DND-41 (cell line): ENCODE data around the gene NLGN4Y.

Experiments used
- ATAC-seq: fragments of 200-7000 bp; cut with Tn5 transposase; 3 replicates; pipeline ENCODE4 v1.9.1; 2021; ENCODE audit warnings: low read depth; ENCODE audit not compliant: insufficient read depth
- DNase-seq: peaks from one replicate; pipeline ENCODE4 v3.0.0-alpha.2; 2020
- H2AFZ ChIP-seq: 2 replicates; pipeline ENCODE4 v1.6.0; 2012; ENCODE audit warnings: low read depth, low read length
- H3K27ac ChIP-seq: 2 replicates; pipeline ENCODE4 v1.5.1; 2012; ENCODE audit warnings: low read length, inconsistent platforms
- H3K27me3 ChIP-seq: fragments of 200-600 bp; sonication (generic); 2 replicates; pipeline ENCODE4 v1.6.0; 2012; ENCODE audit warnings: low read length, mild to moderate bottlenecking, inconsistent platforms; ENCODE audit not compliant: insufficient read depth, poor library complexity
- H3K36me3 ChIP-seq: 2 replicates; pipeline ENCODE4 v1.5.1; 2012; ENCODE audit warnings: low read length, inconsistent platforms; ENCODE audit not compliant: insufficient read depth
- H3K4me1 ChIP-seq: 2 replicates; pipeline ENCODE4 v1.5.1; 2012; ENCODE audit warnings: mild to moderate bottlenecking, low read length; ENCODE audit not compliant: insufficient read depth
- H3K4me2 ChIP-seq: 2 replicates; pipeline ENCODE4 v1.6.0; 2012; ENCODE audit warnings: mild to moderate bottlenecking, moderate library complexity, low read length, inconsistent platforms; ENCODE audit not compliant: insufficient read depth
- H3K4me3 ChIP-seq, 2 experiments: fragments of 200-600 bp in 1 of 2; shearing (Covaris generic) in 1 of 2; 2 replicates each; pipeline ENCODE4 v1.5.1; 2012 to 2016; ENCODE audit warnings: inconsistent platforms in 2 of 2, low read length in 2 of 2, mild to moderate bottlenecking in 2 of 2, low read depth in 1 of 2, moderate library complexity in 1 of 2
- H3K79me2 ChIP-seq: 2 replicates; pipeline ENCODE4 v1.6.0; 2012; ENCODE audit warnings: low read length, inconsistent platforms; ENCODE audit not compliant: insufficient read depth
- H3K9ac ChIP-seq: 2 replicates; pipeline ENCODE4 v1.6.0; 2012; ENCODE audit warnings: low read depth, mild to moderate bottlenecking, inconsistent platforms, low read length, moderate library complexity
- H3K9me3 ChIP-seq: 2 replicates; pipeline ENCODE4 v1.5.1; 2012; ENCODE audit warnings: low read length, moderate library complexity, mild to moderate bottlenecking, inconsistent platforms; ENCODE audit not compliant: insufficient read depth, severe bottlenecking
- H4K20me1 ChIP-seq: 2 replicates; pipeline ENCODE4 v1.6.0; 2012; ENCODE audit warnings: low read length; ENCODE audit not compliant: insufficient read depth
- EZH2 ChIP-seq: IDR thresholded peaks from 3 replicates; pipeline ENCODE4 v1.6.1; 2012; ENCODE audit warnings: borderline replicate concordance, low read depth, mild to moderate bottlenecking, moderate library complexity, low read length, inconsistent platforms; ENCODE audit not compliant: severe bottlenecking
- TF ChIP-seq, protein P1 (sequence below): IDR thresholded peaks from 2 replicates; pipeline ENCODE4 v1.5.1; 2012; ENCODE audit warnings: borderline replicate concordance, low read length, moderate library complexity, mild to moderate bottlenecking; ENCODE audit not compliant: poor library complexity, severe bottlenecking; ENCODE audit errors: extremely low read depth

NLGN4Y gene

DNA sequence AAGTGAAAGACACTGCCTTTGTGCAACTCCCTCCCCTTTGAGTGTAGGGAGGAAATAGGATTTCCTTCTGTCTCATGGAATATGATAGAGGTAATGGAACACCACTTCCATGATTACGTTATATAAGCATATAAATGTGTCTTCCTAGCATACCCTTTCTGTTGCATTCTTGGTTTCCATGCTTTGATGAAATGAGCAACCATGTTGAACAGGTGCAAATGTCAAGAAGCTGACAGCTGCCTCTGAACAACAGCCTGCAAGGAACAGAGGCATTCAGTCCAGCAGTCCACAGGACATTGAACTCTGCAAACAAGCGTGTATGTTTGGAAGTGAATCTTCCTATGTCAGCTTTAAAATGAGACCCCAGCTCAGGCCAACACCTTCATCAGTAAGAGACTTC is 117.5 kb downstream of the NLGN4Y start:
- DNase-seq: no peak
- Histone ChIP-seq H4K20me1 (no peaks in the 10 kb centered on the region), H3K9me3 (no peaks in the 10 kb centered on the region), H3K4me1 (no peaks in the 10 kb centered on the region), H2AFZ (no peak overlapping the region), H3K4me2 (no peak overlapping the region), H3K4me3 (no peak overlapping the region), H3K79me2 (no peaks in the 10 kb centered on the region), H3K36me3 (no peaks in the 10 kb centered on the region), H3K27me3 (no peaks in the 10 kb centered on the region), H3K9ac (no peak overlapping the region), H3K27ac (no peak overlapping the region)
- TF ChIP-seq EZH2: no peak
- TF ChIP-seq, protein P1, sequence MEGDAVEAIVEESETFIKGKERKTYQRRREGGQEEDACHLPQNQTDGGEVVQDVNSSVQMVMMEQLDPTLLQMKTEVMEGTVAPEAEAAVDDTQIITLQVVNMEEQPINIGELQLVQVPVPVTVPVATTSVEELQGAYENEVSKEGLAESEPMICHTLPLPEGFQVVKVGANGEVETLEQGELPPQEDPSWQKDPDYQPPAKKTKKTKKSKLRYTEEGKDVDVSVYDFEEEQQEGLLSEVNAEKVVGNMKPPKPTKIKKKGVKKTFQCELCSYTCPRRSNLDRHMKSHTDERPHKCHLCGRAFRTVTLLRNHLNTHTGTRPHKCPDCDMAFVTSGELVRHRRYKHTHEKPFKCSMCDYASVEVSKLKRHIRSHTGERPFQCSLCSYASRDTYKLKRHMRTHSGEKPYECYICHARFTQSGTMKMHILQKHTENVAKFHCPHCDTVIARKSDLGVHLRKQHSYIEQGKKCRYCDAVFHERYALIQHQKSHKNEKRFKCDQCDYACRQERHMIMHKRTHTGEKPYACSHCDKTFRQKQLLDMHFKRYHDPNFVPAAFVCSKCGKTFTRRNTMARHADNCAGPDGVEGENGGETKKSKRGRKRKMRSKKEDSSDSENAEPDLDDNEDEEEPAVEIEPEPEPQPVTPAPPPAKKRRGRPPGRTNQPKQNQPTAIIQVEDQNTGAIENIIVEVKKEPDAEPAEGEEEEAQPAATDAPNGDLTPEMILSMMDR: no peak
- no peak for ATAC-seq

GRCh38 chrY:14644157-14644952 is 120.0 kb downstream of the NLGN4Y start:
- DNase-seq: no peak
- TF ChIP-seq EZH2: no peak
- TF ChIP-seq, protein P1: no peak
- H3K9me3 ChIP-seq: no peaks in the 10 kb centered on the region
- no peak overlapping the region for H2AFZ ChIP-seq
- H3K36me3 ChIP-seq: no peaks in the 10 kb centered on the region
- no peak overlapping the region for H3K4me3 ChIP-seq
- H3K9ac ChIP-seq: no peak overlapping the region
- H4K20me1 ChIP-seq: no peaks in the 10 kb centered on the region
- no peaks in the 10 kb centered on the region for H3K4me1 ChIP-seq
- no peak overlapping the region for H3K4me2 ChIP-seq
- no peaks in the 10 kb centered on the region for H3K27me3 ChIP-seq
- ATAC-seq: no peak
- H3K27ac ChIP-seq: no peak overlapping the region
- no peaks in the 10 kb centered on the region for H3K79me2 ChIP-seq

DNA sequence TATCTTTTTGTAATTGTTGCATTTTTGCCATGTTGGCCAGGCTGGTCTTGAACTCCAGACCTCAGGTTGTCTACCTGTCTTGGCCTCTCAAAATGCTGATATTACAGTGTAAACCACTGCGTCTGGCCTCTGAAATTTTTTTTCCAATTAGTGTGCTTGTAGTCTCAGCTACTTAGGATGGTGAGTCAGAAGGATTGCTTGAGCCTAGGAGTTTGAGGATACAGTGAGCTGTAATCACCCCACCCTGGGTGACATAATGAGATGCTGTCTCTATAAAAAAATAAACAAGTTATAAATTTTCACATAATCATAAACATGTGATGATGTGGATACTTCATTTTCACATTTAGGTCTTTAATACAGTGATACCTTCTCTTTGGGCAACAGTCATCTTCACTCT is 154.9 kb downstream of the NLGN4Y start:
- H3K4me3 ChIP-seq: no peak overlapping the region
- no peak for ATAC-seq
- TF ChIP-seq EZH2: no peak
- TF ChIP-seq, protein P1: no peak
- H3K36me3 ChIP-seq: no peaks in the 10 kb centered on the region
- H3K27ac ChIP-seq: no peak overlapping the region
- H3K9me3 ChIP-seq: no peaks in the 10 kb centered on the region
- no peaks in the 10 kb centered on the region for H3K79me2 ChIP-seq
- no peaks in the 10 kb centered on the region for H4K20me1 ChIP-seq
- no peak overlapping the region for H3K9ac ChIP-seq
- H3K27me3 ChIP-seq: no peaks in the 10 kb centered on the region
- DNase-seq: no peak
- H3K4me2 ChIP-seq: no peak overlapping the region
- no peak overlapping the region for H2AFZ ChIP-seq
- no peaks in the 10 kb centered on the region for H3K4me1 ChIP-seq
